CD14-positive monocyte (primary cell): ENCODE measurements around the gene EXPH5. TPM values are rescaled to one million over a fixed set of nuclear protein-coding genes. Genes with fewer than 3 reads are reported as not detected.

Experiments
- DNase-seq, 3 donors: peaks; one replicate each; pipeline ENCODE4 v3.0.0-alpha.2; 2011 to 2022
- H2AFZ ChIP-seq: 2 replicates; pipeline ENCODE4 v1.6.0; 2012; ENCODE audit warnings: mild to moderate bottlenecking, low read depth, low read length, inconsistent platforms; ENCODE audit not compliant: insufficient read depth, poor library complexity, severe bottlenecking
- H3K27ac ChIP-seq, 2 donors: 1 replicate in 1 of 2; 2 replicates in 1 of 2; pipeline ENCODE4 v1.5.1; 2012 to 2013; ENCODE audit warnings: low read length in 2 of 2, control low read depth in 1 of 2, inconsistent platforms in 1 of 2, low read depth in 1 of 2, mild to moderate bottlenecking in 1 of 2
- H3K27me3 ChIP-seq, 2 donors: one replicate each; pipeline versions ENCODE4 v1.6.0 to v1.6.1; 2011 to 2013; ENCODE audit warnings: low read length in 2 of 2; ENCODE audit not compliant: control insufficient read depth in 2 of 2, insufficient read depth in 2 of 2
- H3K36me3 ChIP-seq, 2 donors: replicated peaks in 1 of 2; 1 replicate in 1 of 2; 2 replicates in 1 of 2; pipeline versions ENCODE4 v1.5.1 to v1.6.1; 2012 to 2013; ENCODE audit warnings: low read length in 2 of 2, control low read depth in 1 of 2, inconsistent platforms in 1 of 2, mild to moderate bottlenecking in 1 of 2; ENCODE audit not compliant: insufficient read depth in 2 of 2, control insufficient read depth in 1 of 2
- H3K4me1 ChIP-seq, 2 donors: 1 replicate in 1 of 2; 2 replicates in 1 of 2; pipeline versions ENCODE4 v1.5.1 to v1.6.1; 2012 to 2013; ENCODE audit warnings: low read length in 2 of 2, control low read depth in 1 of 2, inconsistent platforms in 1 of 2, mild to moderate bottlenecking in 1 of 2, moderate library complexity in 1 of 2; ENCODE audit not compliant: insufficient read depth in 2 of 2, control insufficient read depth in 1 of 2
- H3K4me2 ChIP-seq: replicated peaks from 2 replicates; pipeline ENCODE3; 2012; ENCODE audit warnings: low read length, moderate library complexity, mild to moderate bottlenecking; ENCODE audit not compliant: poor library complexity, severe bottlenecking; ENCODE audit errors: extremely low read depth
- H3K4me3 ChIP-seq, 3 experiments: fragments of 200-600 bp in 1 of 3; sonication (generic) in 1 of 3; replicated peaks in 1 of 3; 1 replicate in 2 of 3; 2 replicates in 1 of 3; pipeline ENCODE4 v1.5.1; 2011 to 2013; ENCODE audit warnings: low read length in 3 of 3, mild to moderate bottlenecking in 3 of 3, control low read depth in 2 of 3, low read depth in 2 of 3, inconsistent platforms in 1 of 3, moderate library complexity in 1 of 3
- H3K79me2 ChIP-seq: 2 replicates; pipeline ENCODE4 v1.6.0; 2012; ENCODE audit warnings: mild to moderate bottlenecking, control low read depth, inconsistent platforms, low read length, moderate library complexity; ENCODE audit not compliant: insufficient read depth
- H3K9ac ChIP-seq: 2 replicates; pipeline ENCODE4 v1.6.0; 2017; ENCODE audit warnings: low read length, mild to moderate bottlenecking; ENCODE audit not compliant: insufficient read depth, poor library complexity, severe bottlenecking
- H3K9me3 ChIP-seq, 2 donors: replicated peaks in 1 of 2; 1 replicate in 1 of 2; 2 replicates in 1 of 2; pipeline versions ENCODE4 v1.5.1 to v1.6.1; 2012 to 2013; ENCODE audit warnings: low read length in 2 of 2, control low read depth in 1 of 2; ENCODE audit not compliant: control insufficient read depth in 1 of 2, insufficient read depth in 1 of 2
- H4K20me1 ChIP-seq: 2 replicates; pipeline ENCODE4 v1.6.0; 2012; ENCODE audit warnings: mild to moderate bottlenecking, low read length, control low read depth, moderate library complexity; ENCODE audit not compliant: insufficient read depth
- H3K27ac Mint-ChIP-seq, 7 donors: one replicate each; pipeline ENCODE4 v1.8.0; 2020; ENCODE audit warnings: mild to moderate bottlenecking in 7 of 7, mixed read lengths in 7 of 7, moderate library complexity in 6 of 7, inconsistent platforms in 2 of 7
- H3K27me3 Mint-ChIP-seq, 3 donors: one replicate each; pipeline ENCODE4 v1.8.0; 2021 to 2022; ENCODE audit warnings: low read depth in 3 of 3, mild to moderate bottlenecking in 3 of 3, mixed read lengths in 3 of 3, moderate library complexity in 3 of 3, inconsistent platforms in 1 of 3
- H3K36me3 Mint-ChIP-seq, 2 donors: one replicate each; pipeline ENCODE4 v1.8.0; 2020; ENCODE audit warnings: mixed read lengths in 2 of 2, inconsistent platforms in 1 of 2, mild to moderate bottlenecking in 1 of 2
- H3K4me1 Mint-ChIP-seq: one replicate; pipeline ENCODE4 v1.8.0; 2020; ENCODE audit warnings: mild to moderate bottlenecking, mixed read lengths
- H3K4me3 Mint-ChIP-seq, 2 donors: one replicate each; pipeline ENCODE4 v1.8.0; 2020; ENCODE audit warnings: mild to moderate bottlenecking in 2 of 2, mixed read lengths in 2 of 2, moderate library complexity in 1 of 2
- H3K9me3 Mint-ChIP-seq, 7 donors: one replicate each; pipeline ENCODE4 v1.8.0; 2020 to 2022; ENCODE audit warnings: mixed read lengths in 7 of 7, mild to moderate bottlenecking in 6 of 7, moderate library complexity in 6 of 7, inconsistent platforms in 2 of 7
- CTCF ChIP-seq: fragments of 200-600 bp; IDR thresholded peaks from one replicate; pipeline ENCODE4 v1.8.0; 2022; ENCODE audit warnings: antibody characterized with exemption, mild to moderate bottlenecking
- WGBS: methylation state at CpG from one replicate; pipeline ENCODE4 v1.1.5; 2013; ENCODE audit warnings: missing lambda C conversion rate; ENCODE audit not compliant: insufficient coverage; 5-methylcytosine and 5-hydroxymethylcytosine counted together
- intact Hi-C, 2 donors: fragments of 100-400 bp; cut with micrococcal nuclease; formaldehyde crosslinking; loops; one replicate each; pipeline versions ENCODE4 v1.15.0 to v1.15.1; 2023
- polyA plus RNA-seq, 3 donors: library from polyadenylated mRNA; depleted of rRNA in 1 of 3; unstranded in 2 of 3; stranded (reverse) in 1 of 3; fragments of 300-500 nt in 2 of 3; fragments of >200 nt in 1 of 3; fragmentation: Illumina TruSeq in 2 of 3; gene quantifications; 1 replicate in 2 of 3; 2 replicates in 1 of 3; pipeline ENCODE4 v1.2.3, GENCODE V29; 2012 to 2021

The EXPH5 gene
- polyA plus RNA-seq, 3 donors: 0.05 to 0.17 TPM; not detected in 1

DNA sequence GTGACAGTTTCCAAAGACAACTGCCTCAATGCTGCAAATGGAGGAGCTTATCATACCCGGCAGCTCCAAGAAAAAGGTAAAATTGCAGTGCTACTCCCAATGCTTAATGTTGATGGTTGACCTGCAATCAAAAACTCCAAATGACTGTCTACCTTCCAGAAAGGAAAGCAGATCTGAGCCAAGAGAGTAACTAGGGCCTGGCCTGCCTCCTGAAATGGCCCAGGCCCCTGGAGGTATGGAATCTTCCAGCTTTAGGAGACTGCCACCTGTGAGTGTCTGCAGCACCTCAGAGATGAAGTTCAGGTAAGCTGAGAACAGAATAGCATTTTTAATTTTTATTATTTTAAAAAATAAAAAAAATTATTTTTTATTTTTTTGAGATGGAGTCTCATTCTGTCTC lies 23.7 kb downstream of the EXPH5 start:
- H3K79me2 ChIP-seq: no peaks in the 10 kb centered on the region
- H3K4me3 ChIP-seq: no peak overlapping the region
- H2AFZ ChIP-seq: no peak overlapping the region
- no peak overlapping the region for H3K27ac ChIP-seq
- WGBS: 100% methylated on average over 1 of the region's 1 CpG
- no peaks in the 10 kb centered on the region for H3K9me3 ChIP-seq
- no peak overlapping the region for H3K9ac ChIP-seq
- H3K36me3 ChIP-seq: no peaks in the 10 kb centered on the region
- TF ChIP-seq CTCF: no peak
- no peaks in the 10 kb centered on the region for H3K4me1 Mint-ChIP-seq
- H4K20me1 ChIP-seq: no peaks in the 10 kb centered on the region
- no peaks in the 10 kb centered on the region for H3K27me3 Mint-ChIP-seq
- no peaks in the 10 kb centered on the region for H3K27me3 ChIP-seq
- H3K4me1 ChIP-seq: no peaks in the 10 kb centered on the region
- H3K27ac Mint-ChIP-seq: no peak overlapping the region
- intact Hi-C loops: no loop called here
- no peak overlapping the region for H3K4me2 ChIP-seq
- no peak overlapping the region for H3K4me3 Mint-ChIP-seq
- DNase-seq: no peak
- no peaks in the 10 kb centered on the region for H3K9me3 Mint-ChIP-seq
- H3K36me3 Mint-ChIP-seq: no peaks in the 10 kb centered on the region

GRCh38 chr11:108568195-108568858 lies 25.2 kb downstream of the EXPH5 start:
- WGBS: 95% methylated on average over 7 of the region's 11 CpGs
- intact Hi-C loops: no loop called here
- Mint-ChIP-seq H3K9me3 (no peaks in the 10 kb centered on the region), H3K36me3 (no peaks in the 10 kb centered on the region), H3K27ac (no peak overlapping the region), H3K4me3 (no peak overlapping the region), H3K4me1 (no peaks in the 10 kb centered on the region), H3K27me3 (no peaks in the 10 kb centered on the region)
- Histone ChIP-seq H3K4me3 (no peak overlapping the region), H3K79me2 (no peaks in the 10 kb centered on the region), H3K4me1 (no peaks in the 10 kb centered on the region), H4K20me1 (no peaks in the 10 kb centered on the region), H3K27me3 (no peaks in the 10 kb centered on the region), H3K36me3 (no peaks in the 10 kb centered on the region), H2AFZ (no peak overlapping the region), H3K27ac (no peak overlapping the region), H3K9ac (no peak overlapping the region), H3K9me3 (no peaks in the 10 kb centered on the region), H3K4me2 (no peak overlapping the region)
- no peak for DNase-seq
- no peak for TF ChIP-seq CTCF
